Lung (tissue), 12 donors: ENCODE measurements around the gene ACAA1. TPM values are rescaled to one million over a fixed set of nuclear protein-coding genes. Genes with fewer than 3 reads are reported as not detected.

ENCODE experiments used
- ATAC-seq: fragments of 200-7000 bp; cut with Tn5 transposase; one replicate; pipeline ENCODE4 v1.9.1; 2020; ENCODE audit warnings: moderate number of reproducible peaks; ENCODE audit not compliant: insufficient read depth, low FRiP score
- DNase-seq, 3 donors: peaks; one replicate each; pipeline ENCODE4 v3.0.0-alpha.2; 2013 to 2017
- H3K27ac ChIP-seq, 2 donors: one replicate each; pipeline ENCODE4 v1.5.1; 2013; ENCODE audit warnings: mild to moderate bottlenecking in 2 of 2, moderate library complexity in 2 of 2, control low read depth in 1 of 2, inconsistent platforms in 1 of 2, low read depth in 1 of 2, low read length in 1 of 2
- H3K27me3 ChIP-seq, 3 donors: one replicate each; pipeline ENCODE4 v1.5.1; 2013; ENCODE audit warnings: low read length in 2 of 3; ENCODE audit not compliant: control insufficient read depth in 3 of 3, insufficient read depth in 3 of 3
- H3K36me3 ChIP-seq, 4 donors: one replicate each; pipeline ENCODE4 v1.5.1; 2013; ENCODE audit warnings: low read length in 4 of 4, mild to moderate bottlenecking in 1 of 4, moderate library complexity in 1 of 4; ENCODE audit not compliant: control insufficient read depth in 4 of 4, insufficient read depth in 4 of 4
- H3K4me1 ChIP-seq, 5 donors: one replicate each; pipeline ENCODE4 v1.5.1; 2013; ENCODE audit warnings: low read length in 5 of 5, mild to moderate bottlenecking in 2 of 5, moderate library complexity in 1 of 5; ENCODE audit not compliant: control insufficient read depth in 5 of 5, insufficient read depth in 5 of 5
- H3K4me3 ChIP-seq: one replicate; pipeline ENCODE4 v1.5.1; 2013; ENCODE audit warnings: mild to moderate bottlenecking, control low read depth, moderate library complexity
- H3K9ac ChIP-seq, 2 donors: one replicate each; pipeline ENCODE4 v1.5.1; 2013; ENCODE audit warnings: low read length in 2 of 2, control low read depth in 1 of 2; ENCODE audit not compliant: insufficient read depth in 1 of 2
- H3K9me3 ChIP-seq, 4 donors: one replicate each; pipeline ENCODE4 v1.5.1; 2013; ENCODE audit warnings: low read length in 3 of 4, mild to moderate bottlenecking in 1 of 4, moderate library complexity in 1 of 4; ENCODE audit not compliant: control insufficient read depth in 4 of 4, insufficient read depth in 3 of 4
- WGBS, 2 donors: extraction: QIAGEN DNeasy Blood & Tissue Kit; methylation state at CpG; one replicate each; pipeline ENCODE4 v1.1.7; 2013; 5-methylcytosine and 5-hydroxymethylcytosine counted together
- polyA plus RNA-seq, 2 donors: library from polyadenylated mRNA; stranded (reverse); fragments of 200-250 nt; gene quantifications; one replicate each; pipeline ENCODE4 v1.2.1, GENCODE V29; 2013
- total RNA-seq, 2 donors: library from RNA; depleted of rRNA in 1 of 2; stranded (reverse); fragments of >200 nt in 1 of 2; gene quantifications; one replicate each; pipeline ENCODE4 v1.2.1, GENCODE V29; 2014 to 2021
- TF ChIP-seq, protein P1 (sequence below): IDR thresholded peaks from 2 replicates; pipeline ENCODE4 v1.5.1; 2012; ENCODE audit warnings: mild to moderate bottlenecking; ENCODE audit errors: control extremely low read depth, extremely low read depth
- donor health status: control.
- donor health status: control.
- donor health status: Bipolar disorder and iron deficiency.
- donor health status: healthy.
- donor health status: DM: yes; HTN: yes; CAD: no.

ACAA1 gene
- total and polyA plus RNA-seq, 4 donors: 50.1 to 112 (median 89.0) TPM

GRCh38 chr3:38099518-38099917 is 37.4 kb downstream of the ACAA1 start:
- no peak overlapping the region for H3K27ac ChIP-seq
- DNase-seq: peak in 1 of 3 donors; percentile 6
- no peaks in the 10 kb centered on the region for H3K4me1 ChIP-seq
- ATAC-seq: peak; percentile 22
- H3K4me3 ChIP-seq: no peak overlapping the region
- H3K36me3 ChIP-seq: no peaks in the 10 kb centered on the region
- no peaks in the 10 kb centered on the region for H3K9me3 ChIP-seq
- no peaks in the 10 kb centered on the region for H3K27me3 ChIP-seq
- no peak overlapping the region for H3K9ac ChIP-seq
- WGBS, 2 donors: 34 to 59% methylated on average over 5 of the region's 5 CpGs
- TF ChIP-seq, protein P1, sequence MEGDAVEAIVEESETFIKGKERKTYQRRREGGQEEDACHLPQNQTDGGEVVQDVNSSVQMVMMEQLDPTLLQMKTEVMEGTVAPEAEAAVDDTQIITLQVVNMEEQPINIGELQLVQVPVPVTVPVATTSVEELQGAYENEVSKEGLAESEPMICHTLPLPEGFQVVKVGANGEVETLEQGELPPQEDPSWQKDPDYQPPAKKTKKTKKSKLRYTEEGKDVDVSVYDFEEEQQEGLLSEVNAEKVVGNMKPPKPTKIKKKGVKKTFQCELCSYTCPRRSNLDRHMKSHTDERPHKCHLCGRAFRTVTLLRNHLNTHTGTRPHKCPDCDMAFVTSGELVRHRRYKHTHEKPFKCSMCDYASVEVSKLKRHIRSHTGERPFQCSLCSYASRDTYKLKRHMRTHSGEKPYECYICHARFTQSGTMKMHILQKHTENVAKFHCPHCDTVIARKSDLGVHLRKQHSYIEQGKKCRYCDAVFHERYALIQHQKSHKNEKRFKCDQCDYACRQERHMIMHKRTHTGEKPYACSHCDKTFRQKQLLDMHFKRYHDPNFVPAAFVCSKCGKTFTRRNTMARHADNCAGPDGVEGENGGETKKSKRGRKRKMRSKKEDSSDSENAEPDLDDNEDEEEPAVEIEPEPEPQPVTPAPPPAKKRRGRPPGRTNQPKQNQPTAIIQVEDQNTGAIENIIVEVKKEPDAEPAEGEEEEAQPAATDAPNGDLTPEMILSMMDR: no peak

- no peaks in the 10 kb centered on the region for H3K36me3 ChIP-seq
- no peaks in the 10 kb centered on the region for H3K9me3 ChIP-seq
- ATAC-seq: no peak
- WGBS, 2 donors: 91% methylated on average over 9 of the region's 9 CpGs
- no peak overlapping the region for H3K9ac ChIP-seq
- no peak overlapping the region for H3K4me3 ChIP-seq
- H3K27me3 ChIP-seq: no peaks in the 10 kb centered on the region
- DNase-seq: peak in 1 of 3 donors; percentile 2
- no peaks in the 10 kb centered on the region for H3K4me1 ChIP-seq
- H3K27ac ChIP-seq: no peak overlapping the region
- TF ChIP-seq, protein P1: no peak
These were observed 38.6 kb downstream of the ACAA1 start for GRCh38 chr3:38098376-38098723.

GRCh38 chr3:38097446-38098375 is 39.2 kb downstream of the ACAA1 start:
- no peaks in the 10 kb centered on the region for H3K27me3 ChIP-seq
- TF ChIP-seq, protein P1: no peak
- H3K9ac ChIP-seq: no peak overlapping the region
- ATAC-seq: no peak
- H3K4me3 ChIP-seq: no peak overlapping the region
- no peaks in the 10 kb centered on the region for H3K9me3 ChIP-seq
- 70 to 74% methylated on average over 19 of the region's 19 CpGs for WGBS, 2 donors
- no peaks in the 10 kb centered on the region for H3K36me3 ChIP-seq
- H3K27ac ChIP-seq: no peak overlapping the region
- peak in 1 of 3 donors; percentile 4 for DNase-seq
- no peaks in the 10 kb centered on the region for H3K4me1 ChIP-seq
